Activated CD4-positive, alpha-beta memory T cell treated with anti-CD3 and anti-CD28 coated beads for 36 hours (primary cell): ENCODE results near the gene SLK. TPM values are rescaled to one million over a fixed set of nuclear protein-coding genes. Genes with fewer than 3 reads are reported as not detected.

Source experiments
- CTCF ChIA-PET: fragments of 350-600 bp; sonication (Branson Sonifier 250); formaldehyde crosslinking; loops from one replicate; lab custom pipeline; 2021; ENCODE audit warnings: antibody characterized with exemption, inconsistent platforms; lab: Charles Lee
- POLR2A ChIA-PET: fragments of 350-600 bp; sonication (Branson Sonifier 250); formaldehyde crosslinking; loops from one replicate; lab custom pipeline; 2021; ENCODE audit warnings: antibody characterized with exemption; lab: Charles Lee
- DNase-seq: peaks from one replicate; pipeline ENCODE4 v3.0.0-alpha.2; 2020
- H3K27ac Mint-ChIP-seq: one replicate; pipeline ENCODE4 v1.8.0; 2021; ENCODE audit warnings: mixed read lengths
- H3K27me3 Mint-ChIP-seq: one replicate; pipeline ENCODE4 v1.8.0; 2021; ENCODE audit warnings: mixed read lengths
- H3K36me3 Mint-ChIP-seq: one replicate; pipeline ENCODE4 v1.8.0; 2021; ENCODE audit warnings: mixed read lengths
- H3K4me1 Mint-ChIP-seq: one replicate; pipeline ENCODE4 v1.8.0; 2021; ENCODE audit warnings: low read depth, mixed read lengths
- H3K4me3 Mint-ChIP-seq: one replicate; pipeline ENCODE4 v1.8.0; 2021; ENCODE audit warnings: mild to moderate bottlenecking, mixed read lengths
- H3K9me3 Mint-ChIP-seq: one replicate; pipeline ENCODE4 v1.8.0; 2021; ENCODE audit warnings: mixed read lengths
- intact Hi-C: fragments of 100-400 bp; cut with micrococcal nuclease; formaldehyde crosslinking; loops from one replicate; pipeline ENCODE4 v1.15.1; 2023
- total RNA-seq, 2 experiments: library from RNA; stranded (reverse); gene quantifications; one replicate each; pipeline ENCODE4 v1.2.3, GENCODE V29; 2021

The SLK gene
- total RNA-seq, 2 experiments from 2014 or later: 26.1 to 27.7 TPM

GRCh38 chr10:103928784-103929183, 38.2 kb upstream of the SLK start:
- H3K4me1 Mint-ChIP-seq: no peaks in the 10 kb centered on the region
- no peak overlapping the region for H3K4me3 Mint-ChIP-seq
- POLR2A ChIA-PET: no interaction called here
- H3K9me3 Mint-ChIP-seq: no peaks in the 10 kb centered on the region
- H3K27me3 Mint-ChIP-seq: no peaks in the 10 kb centered on the region
- no peaks in the 10 kb centered on the region for H3K36me3 Mint-ChIP-seq
- DNase-seq: no peak
- intact Hi-C loops: no loop called here
- CTCF ChIA-PET: no interaction called here
- H3K27ac Mint-ChIP-seq: no peak overlapping the region

DNA sequence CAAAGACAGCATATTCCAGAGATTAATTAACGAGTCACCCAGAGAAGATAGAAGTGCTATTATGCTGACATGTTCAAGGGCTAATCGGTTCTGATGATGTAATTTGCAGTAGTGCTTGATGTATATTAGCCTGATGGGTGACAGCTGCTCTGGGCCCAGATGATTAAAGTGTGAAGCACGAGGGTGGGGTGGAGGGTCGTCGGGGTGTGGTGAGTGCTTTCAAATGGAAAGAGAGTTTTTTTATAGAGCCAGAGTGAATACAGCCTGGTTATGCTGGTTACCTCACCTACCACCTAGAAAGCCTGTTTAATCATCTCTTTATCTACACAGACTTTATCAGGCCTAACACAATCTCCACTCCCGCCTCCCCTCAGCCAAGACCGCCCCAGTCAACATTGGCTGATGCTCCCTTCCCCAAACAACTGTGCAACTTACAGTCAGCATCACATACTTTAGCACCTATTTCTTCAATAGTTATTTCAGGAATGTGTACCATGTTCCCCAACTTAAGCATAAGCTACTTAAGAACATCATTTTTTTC, 37.5 kb upstream of the SLK start:
- intact Hi-C loops: no loop called here
- POLR2A ChIA-PET: no interaction called here
- CTCF ChIA-PET: no interaction called here
- Mint-ChIP-seq H3K27ac (no peak overlapping the region), H3K36me3 (no peaks in the 10 kb centered on the region), H3K4me1 (no peaks in the 10 kb centered on the region), H3K4me3 (no peak overlapping the region), H3K27me3 (no peaks in the 10 kb centered on the region), H3K9me3 (no peaks in the 10 kb centered on the region)
- DNase-seq: no peak

DNA sequence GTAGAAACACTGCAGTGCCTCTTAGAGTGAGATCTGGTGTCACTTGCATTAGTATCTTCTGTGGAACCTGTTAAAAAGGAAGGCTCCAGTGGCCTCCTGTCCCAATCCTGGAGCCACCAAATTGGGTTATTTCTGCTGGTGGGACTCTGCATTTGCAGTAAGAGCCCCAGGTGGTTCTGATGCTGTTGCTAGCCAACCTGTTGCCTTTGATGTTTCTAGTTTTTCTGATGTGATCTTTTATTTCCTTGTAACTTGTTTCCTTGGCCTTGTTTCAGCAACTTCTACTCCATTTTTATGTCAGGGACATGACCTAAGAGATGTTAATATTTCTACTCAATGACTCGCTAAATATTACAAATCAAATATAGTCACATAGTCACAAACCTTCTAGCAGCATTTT, 36.5 kb upstream of the SLK start:
- Mint-ChIP-seq H3K4me3 (no peak overlapping the region), H3K27me3 (no peaks in the 10 kb centered on the region), H3K36me3 (no peaks in the 10 kb centered on the region), H3K27ac (no peak overlapping the region), H3K9me3 (no peaks in the 10 kb centered on the region), H3K4me1 (no peaks in the 10 kb centered on the region)
- intact Hi-C loops: no loop called here
- CTCF ChIA-PET: no interaction called here
- no peak for DNase-seq
- POLR2A ChIA-PET: no interaction called here

DNA sequence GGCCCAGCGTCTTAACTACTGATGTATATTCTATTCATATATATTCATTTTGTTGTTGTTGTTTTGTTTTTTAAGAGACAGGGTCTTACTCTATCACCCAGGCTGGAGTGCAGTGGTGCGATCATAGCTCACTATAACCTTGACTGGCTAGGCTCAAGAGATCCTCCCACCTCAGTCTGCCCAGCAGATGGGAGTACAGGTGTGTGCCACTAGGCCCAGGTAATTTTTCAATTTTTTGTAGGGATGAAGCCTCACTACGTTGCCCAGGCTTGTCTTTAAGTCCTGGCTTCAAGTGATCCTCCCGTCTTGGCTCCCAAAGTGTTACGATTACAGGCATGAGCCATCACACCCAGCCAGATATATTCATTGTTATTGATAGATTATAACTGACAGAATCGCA, 36.1 kb upstream of the SLK start:
- H3K36me3 Mint-ChIP-seq: no peaks in the 10 kb centered on the region

GRCh38 chr10:103931603-103932002, 35.3 kb upstream of the SLK start:
- Mint-ChIP-seq H3K4me3 (no peak overlapping the region), H3K27ac (no peak overlapping the region), H3K4me1 (no peaks in the 10 kb centered on the region), H3K27me3 (no peaks in the 10 kb centered on the region), H3K9me3 (no peaks in the 10 kb centered on the region), H3K36me3 (no peaks in the 10 kb centered on the region)
- intact Hi-C loops: no loop called here
- ChIA-PET POLR2A (no interaction called here), CTCF (interaction anchor here (0.5 kb wide), 1 partner anchor 15 kb away, joined by 4 read pairs; no protein-coding TSS in a partner anchor)
- no peak for DNase-seq

More for the DNA sequence above, 36.1 kb upstream of the SLK start:
- H3K4me3 Mint-ChIP-seq: no peak overlapping the region
- intact Hi-C loops: no loop called here
- H3K4me1 Mint-ChIP-seq: no peaks in the 10 kb centered on the region
- H3K9me3 Mint-ChIP-seq: no peaks in the 10 kb centered on the region
- ChIA-PET POLR2A (no interaction called here), CTCF (no interaction called here)
- DNase-seq: no peak
- no peaks in the 10 kb centered on the region for H3K27me3 Mint-ChIP-seq
- no peak overlapping the region for H3K27ac Mint-ChIP-seq

- Mint-ChIP-seq H3K36me3 (no peaks in the 10 kb centered on the region), H3K4me1 (no peaks in the 10 kb centered on the region)
These were observed 34.7 kb upstream of the SLK start for GRCh38 chr10:103932271-103932670.

GRCh38 chr10:103932971-103933370, 34.0 kb upstream of the SLK start:
- Mint-ChIP-seq H3K27ac (no peak overlapping the region), H3K36me3 (no peaks in the 10 kb centered on the region), H3K4me3 (no peak overlapping the region), H3K9me3 (no peaks in the 10 kb centered on the region), H3K4me1 (no peaks in the 10 kb centered on the region), H3K27me3 (no peaks in the 10 kb centered on the region)
- intact Hi-C loops: no loop called here
- no peak for DNase-seq
- ChIA-PET POLR2A (no interaction called here), CTCF (no interaction called here)

More at GRCh38 chr10:103932271-103932670, 34.7 kb upstream of the SLK start:
- H3K27ac Mint-ChIP-seq: no peak overlapping the region
- intact Hi-C loops: no loop called here
- H3K9me3 Mint-ChIP-seq: no peaks in the 10 kb centered on the region
- DNase-seq: no peak
- H3K4me3 Mint-ChIP-seq: no peak overlapping the region
- ChIA-PET POLR2A (no interaction called here), CTCF (interaction anchor here (0.5 kb wide), 1 partner anchor 15 kb away, joined by 4 read pairs; no protein-coding TSS in a partner anchor)
- H3K27me3 Mint-ChIP-seq: no peaks in the 10 kb centered on the region

DNA sequence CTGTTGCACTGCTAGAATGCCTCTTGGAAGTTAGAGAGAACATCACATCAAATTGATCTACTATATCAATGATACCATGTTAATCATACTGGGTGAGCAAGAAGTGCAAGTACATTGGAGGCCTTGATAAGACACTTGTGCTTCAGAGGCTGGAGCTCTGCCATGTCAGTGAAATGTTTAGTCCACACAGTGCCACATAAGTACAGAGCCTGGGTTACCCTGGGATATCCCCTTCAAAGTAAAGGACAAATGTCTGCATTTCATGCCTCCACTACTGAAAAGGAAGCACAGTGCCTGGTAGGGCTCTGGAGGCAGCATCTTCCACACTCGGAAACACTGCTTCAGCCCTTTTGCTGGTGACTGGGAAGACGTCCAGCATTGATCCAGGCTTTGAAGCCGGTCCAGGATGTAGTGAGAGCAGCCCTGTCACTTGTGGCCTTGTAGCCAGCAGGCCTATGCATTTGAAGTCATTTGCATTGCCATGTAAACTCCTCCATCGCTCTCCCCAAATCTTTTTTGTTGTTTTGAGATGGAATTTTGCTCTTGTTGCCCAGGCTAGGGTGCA, 33.3 kb upstream of the SLK start:
- Mint-ChIP-seq H3K4me1 (no peaks in the 10 kb centered on the region), H3K36me3 (no peaks in the 10 kb centered on the region), H3K27me3 (no peaks in the 10 kb centered on the region), H3K27ac (no peak overlapping the region), H3K9me3 (no peaks in the 10 kb centered on the region), H3K4me3 (no peak overlapping the region)
- intact Hi-C loops: no loop called here
- CTCF ChIA-PET: no interaction called here
- POLR2A ChIA-PET: no interaction called here
- no peak for DNase-seq

DNA sequence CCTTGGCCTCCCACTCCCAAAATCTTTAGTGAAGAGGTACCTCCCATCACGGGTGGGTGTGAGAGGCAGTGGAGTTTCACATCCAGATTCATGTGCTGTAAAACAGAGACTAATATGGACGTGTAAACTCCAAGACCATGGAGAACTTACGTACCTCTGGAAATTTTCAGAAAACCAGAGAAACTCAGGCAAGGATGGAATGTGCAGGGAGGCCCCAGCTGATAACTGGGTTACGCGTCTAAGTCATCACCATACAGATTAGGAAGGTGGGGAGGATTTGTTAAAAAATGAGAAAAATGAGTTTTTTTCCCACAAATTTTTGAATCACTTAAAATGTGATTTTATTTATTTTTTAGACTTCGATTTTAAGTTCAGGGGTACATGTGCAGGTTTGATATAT, 32.6 kb upstream of the SLK start:
- Mint-ChIP-seq H3K27me3 (no peaks in the 10 kb centered on the region), H3K4me1 (no peaks in the 10 kb centered on the region), H3K4me3 (no peak overlapping the region), H3K36me3 (no peaks in the 10 kb centered on the region), H3K27ac (no peak overlapping the region), H3K9me3 (no peaks in the 10 kb centered on the region)
- POLR2A ChIA-PET: no interaction called here
- intact Hi-C loops: no loop called here
- no peak for DNase-seq
- CTCF ChIA-PET: no interaction called here

DNA sequence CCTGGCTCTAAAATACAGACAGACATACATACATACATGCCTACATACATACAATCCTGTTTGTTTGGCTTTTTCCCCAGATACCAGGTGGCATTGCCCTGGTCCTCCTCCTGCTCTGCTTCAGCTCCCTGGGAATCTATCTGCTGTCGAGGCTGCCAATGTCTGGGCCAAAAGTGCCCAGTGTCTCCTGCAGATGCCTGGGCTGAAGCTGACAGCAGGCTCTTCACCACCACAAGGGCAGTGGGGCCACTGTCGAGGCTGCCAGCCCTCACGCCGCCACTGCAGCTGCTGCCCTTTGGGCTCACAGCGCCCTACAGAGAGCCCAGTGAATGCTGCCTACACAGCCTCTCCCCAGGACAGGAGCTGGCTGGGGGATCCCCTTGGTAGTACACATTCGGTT, 30.9 kb upstream of the SLK start:
- Mint-ChIP-seq H3K27ac (no peak overlapping the region), H3K9me3 (no peaks in the 10 kb centered on the region), H3K36me3 (no peaks in the 10 kb centered on the region), H3K4me3 (no peak overlapping the region), H3K27me3 (no peaks in the 10 kb centered on the region), H3K4me1 (no peaks in the 10 kb centered on the region)
- intact Hi-C loops: no loop called here
- ChIA-PET POLR2A (no interaction called here), CTCF (no interaction called here)
- DNase-seq: no peak

DNA sequence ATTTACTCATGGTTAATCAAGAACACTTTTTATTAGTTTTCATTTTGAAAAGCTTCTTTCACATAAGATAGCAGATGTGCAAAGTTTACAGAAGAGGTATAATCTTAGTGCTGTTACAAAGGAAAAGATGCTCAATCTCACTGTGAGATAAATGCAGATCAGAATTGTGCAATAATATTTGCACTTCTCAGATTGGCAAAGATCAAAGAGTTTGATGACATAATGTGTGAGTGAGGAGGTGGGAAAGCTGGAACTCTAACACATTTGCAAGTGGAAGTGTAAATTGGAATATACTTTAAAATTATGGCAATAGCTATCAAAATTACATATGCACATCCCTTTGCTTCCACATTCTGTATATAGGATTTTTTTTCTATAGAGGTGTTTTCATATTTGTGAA, 27.4 kb upstream of the SLK start:
- Mint-ChIP-seq H3K27ac (no peak overlapping the region), H3K4me1 (no peaks in the 10 kb centered on the region), H3K27me3 (no peaks in the 10 kb centered on the region), H3K4me3 (no peak overlapping the region), H3K9me3 (no peaks in the 10 kb centered on the region), H3K36me3 (no peaks in the 10 kb centered on the region)
- intact Hi-C loops: no loop called here
- ChIA-PET POLR2A (no interaction called here), CTCF (no interaction called here)
- no peak for DNase-seq

GRCh38 chr10:103941801-103942200, 25.1 kb upstream of the SLK start:
- DNase-seq: no peak
- Mint-ChIP-seq H3K4me1 (no peaks in the 10 kb centered on the region), H3K27ac (no peak overlapping the region), H3K27me3 (no peaks in the 10 kb centered on the region), H3K4me3 (no peak overlapping the region), H3K36me3 (no peaks in the 10 kb centered on the region), H3K9me3 (no peaks in the 10 kb centered on the region)
- ChIA-PET CTCF (interaction anchor here (0.6 to 1.0 kb wide), 2 partner anchors 12 to 249 kb away, joined by 3 read pairs; no protein-coding TSS in a partner anchor), POLR2A (no interaction called here)
- intact Hi-C loops: no loop called here

GRCh38 chr10:103942866-103943265, 24.1 kb upstream of the SLK start:
- no peak for DNase-seq
- CTCF ChIA-PET: no interaction called here
- Mint-ChIP-seq H3K36me3 (no peaks in the 10 kb centered on the region), H3K9me3 (no peaks in the 10 kb centered on the region), H3K4me1 (peaks cover 7% of the 10 kb centered on the region), H3K4me3 (no peak overlapping the region), H3K27me3 (no peaks in the 10 kb centered on the region), H3K27ac (no peak overlapping the region)
- POLR2A ChIA-PET: no interaction called here
- intact Hi-C loops: no loop called here
